Measurements from ENCODE around the gene MSI2. TPM values are rescaled to one million over a fixed set of nuclear protein-coding genes. Genes with fewer than 3 reads are reported as not detected.

Gene MSI2
- total and polyA plus RNA-seq, 2 donors (not counting 3 experiments of a cell fraction or from before 2014, with no cell fraction given), result 20.9 to 59.3 TPM

GRCh38 chr17:57626520-57627210, 370.3 kb downstream of the MSI2 start:
- H4K20me1 ChIP-seq (replicated peaks; ENCODE audit: control insufficient read depth, extremely low read depth, insufficient read depth, low read length), result no peaks in the 10 kb centered on the region
- H3K4me3 ChIP-seq (replicated peaks in 1 of 3; ENCODE audit: insufficient read depth in 1 of 3, low read depth in 1 of 3, low read length in 3 of 3), result no peak overlapping the region
- ChIA-PET CTCF (no interaction called here), POLR2A (no interaction called here)
- FAIRE-seq, result no peak
- no peaks in the 10 kb centered on the region for H3K36me3 ChIP-seq (ENCODE audit: control insufficient read depth in 2 of 2, extremely low read depth in 1 of 2, insufficient read depth in 2 of 2, low read length in 2 of 2)
- H3K27ac ChIP-seq (ENCODE audit: insufficient read depth, low read depth, low read length), result no peak overlapping the region
- no TSS peak for BruUV-seq (replicated peaks)
- no peak for TF ChIP-seq GATA2 (IDR thresholded peaks at IDR 0.05; ENCODE audit: insufficient read depth, insufficient read length, low read depth, low read length)
- TF ChIP-seq JUN (IDR thresholded peaks at IDR 0.05; ENCODE audit: borderline replicate concordance, insufficient read depth, insufficient read length, low read depth), result no peak
- TF ChIP-seq EZH2 (IDR thresholded peaks at IDR 0.05; ENCODE audit: borderline replicate concordance, low read depth, low read length, severe bottlenecking), result no peak
- TF ChIP-seq CTCF (IDR thresholded peaks at IDR 0.05; ENCODE audit: extremely low read depth in 1 of 2, insufficient read depth in 1 of 2, low read depth in 1 of 2, low read length in 2 of 2), result no peak
- no peak for TF ChIP-seq POLR2A (IDR thresholded peaks at IDR 0.05; ENCODE audit: low read depth, low read length)
- no peak for TF ChIP-seq FOS (IDR thresholded peaks at IDR 0.05; ENCODE audit: borderline replicate concordance, insufficient read depth, low read length)
- H3K79me2 ChIP-seq (ENCODE audit: control insufficient read depth, insufficient read depth, low read length), result no peaks in the 10 kb centered on the region
- DNase-seq (ENCODE audit: low read depth, low spot score), result no peak
- dilution Hi-C loops (cut with MboI; ENCODE audit: extremely low pct_ligation_motif_present, low sequenced_read_pairs) (no loop called here), intact Hi-C loops (cut with micrococcal nuclease) (no loop called here)
- H3K9ac ChIP-seq (replicated peaks; ENCODE audit: extremely low read depth, insufficient read depth, low read length), result no peak overlapping the region
- no peaks in the 10 kb centered on the region for H3K9me1 ChIP-seq (replicated peaks; ENCODE audit: control insufficient read depth, extremely low read depth, insufficient read depth, low read length)
- peaks cover 13% of the 10 kb centered on the region for H3K4me1 ChIP-seq (ENCODE audit: control insufficient read depth, extremely low read depth, insufficient read depth, low read length)
- H3K4me2 ChIP-seq (ENCODE audit: insufficient read depth, low read length), result no peak overlapping the region
- no peaks in the 10 kb centered on the region for H3K9me3 ChIP-seq (replicated peaks; ENCODE audit: control insufficient read depth, insufficient read depth, low read length)
- no peak overlapping the region for H2AFZ ChIP-seq (ENCODE audit: low read depth, low read length)
- H3K27me3 ChIP-seq (ENCODE audit: control insufficient read depth in 2 of 2, insufficient read depth in 2 of 2, low read length in 2 of 2), result no peaks in the 10 kb centered on the region

All from endothelial cell of umbilical vein (primary cell).